H9 (cell line): ENCODE measurements around the gene UNC5B. TPM values are rescaled to one million over a fixed set of nuclear protein-coding genes. Genes with fewer than 3 reads are reported as not detected.

Source experiments
- DNase-seq: peaks from one replicate; pipeline ENCODE4 v3.0.0-alpha.2; 2017
- H2AFZ ChIP-seq: one replicate; pipeline ENCODE4 v1.6.1; 2013; ENCODE audit warnings: mild to moderate bottlenecking, low read length, control low read depth, moderate library complexity
- H2AK5ac ChIP-seq: 2 replicates; pipeline ENCODE4 v1.6.1; 2013; ENCODE audit warnings: low read length, control low read depth, mixed read lengths; ENCODE audit not compliant: insufficient read length
- H2BK120ac ChIP-seq: one replicate; pipeline ENCODE4 v1.6.1; 2013; ENCODE audit warnings: low read depth, mild to moderate bottlenecking, low read length, control low read depth, inconsistent platforms; ENCODE audit not compliant: poor library complexity, severe bottlenecking
- H2BK12ac ChIP-seq: 2 replicates; pipeline ENCODE4 v1.6.1; 2013; ENCODE audit warnings: low read length, control low read depth, mixed read lengths, low read depth; ENCODE audit not compliant: insufficient read length
- H2BK15ac ChIP-seq: 2 replicates; pipeline ENCODE4 v1.6.1; 2013; ENCODE audit warnings: low read depth, low read length, control low read depth
- H2BK20ac ChIP-seq: one replicate; pipeline ENCODE4 v1.6.1; 2013; ENCODE audit warnings: low read depth, mild to moderate bottlenecking, low read length, control low read depth, inconsistent platforms; ENCODE audit not compliant: poor library complexity, severe bottlenecking
- H2BK5ac ChIP-seq: 2 replicates; pipeline ENCODE4 v1.6.1; 2013; ENCODE audit warnings: low read length, control low read depth, mixed read lengths; ENCODE audit not compliant: insufficient read length
- H3K14ac ChIP-seq: 2 replicates; pipeline ENCODE4 v1.6.1; 2013; ENCODE audit warnings: low read length, control low read depth; ENCODE audit not compliant: insufficient read depth
- H3K18ac ChIP-seq: 2 replicates; pipeline ENCODE4 v1.6.1; 2013; ENCODE audit warnings: low read depth, mild to moderate bottlenecking, mixed read lengths, low read length, control low read depth; ENCODE audit not compliant: insufficient read length
- H3K23ac ChIP-seq: 2 replicates; pipeline ENCODE4 v1.6.1; 2013; ENCODE audit warnings: low read length, control low read depth, mixed read lengths, low read depth; ENCODE audit not compliant: insufficient read length
- H3K23me2 ChIP-seq: 2 replicates; pipeline ENCODE4 v1.6.1; 2013; ENCODE audit warnings: low read depth, mild to moderate bottlenecking, mixed read lengths, low read length, control low read depth; ENCODE audit not compliant: insufficient read length, poor library complexity, severe bottlenecking
- H3K27ac ChIP-seq: 2 replicates; pipeline ENCODE4 v1.5.1; 2013; ENCODE audit warnings: low read length, control low read depth, mixed read lengths, low read depth; ENCODE audit not compliant: insufficient read length
- H3K27me3 ChIP-seq: 2 replicates; pipeline ENCODE4 v1.6.1; 2013; ENCODE audit warnings: low read length, control low read depth, inconsistent platforms; ENCODE audit not compliant: insufficient read depth
- H3K4ac ChIP-seq: 2 replicates; pipeline ENCODE4 v1.6.1; 2013; ENCODE audit warnings: low read depth, mild to moderate bottlenecking, control low read depth, inconsistent platforms, low read length, moderate library complexity
- H3K4me1 ChIP-seq: 2 replicates; pipeline ENCODE4 v1.6.1; 2013; ENCODE audit warnings: low read length, control low read depth, inconsistent platforms; ENCODE audit not compliant: insufficient read depth
- H3K4me2 ChIP-seq: 2 replicates; pipeline ENCODE4 v1.6.1; 2013; ENCODE audit warnings: low read length, control low read depth, mixed read lengths; ENCODE audit not compliant: insufficient read length, insufficient read depth
- H3K56ac ChIP-seq: 2 replicates; pipeline ENCODE4 v1.6.1; 2013; ENCODE audit warnings: low read depth, mild to moderate bottlenecking, mixed read lengths, low read length, control low read depth; ENCODE audit not compliant: insufficient read length
- H3K79me1 ChIP-seq: 2 replicates; pipeline ENCODE4 v1.6.1; 2013; ENCODE audit warnings: low read depth, mild to moderate bottlenecking, moderate library complexity, low read length, control low read depth, inconsistent platforms; ENCODE audit not compliant: insufficient read depth, poor library complexity, severe bottlenecking
- H3K79me2 ChIP-seq: 2 replicates; pipeline ENCODE4 v1.6.1; 2013; ENCODE audit warnings: low read length, control low read depth, inconsistent platforms; ENCODE audit not compliant: insufficient read depth
- H3K9ac ChIP-seq: 2 replicates; pipeline ENCODE4 v1.6.1; 2013; ENCODE audit warnings: low read length, control low read depth, mixed read lengths; ENCODE audit not compliant: insufficient read length; ENCODE audit errors: extremely low read depth
- H3K9me3 ChIP-seq: one replicate; pipeline ENCODE4 v1.6.1; 2013; ENCODE audit warnings: low read depth, low read length, inconsistent platforms; ENCODE audit not compliant: control insufficient read depth
- H3T11ph ChIP-seq: one replicate; pipeline ENCODE4 v1.6.1; 2013; ENCODE audit warnings: mild to moderate bottlenecking, low read length, control low read depth, inconsistent platforms
- H4K20me1 ChIP-seq: one replicate; pipeline ENCODE4 v1.6.1; 2013; ENCODE audit not compliant: control insufficient read depth, insufficient read length, insufficient read depth
- H4K5ac ChIP-seq: 2 replicates; pipeline ENCODE4 v1.6.1; 2013; ENCODE audit warnings: low read depth, mild to moderate bottlenecking, mixed read lengths, low read length, control low read depth; ENCODE audit not compliant: insufficient read length
- H4K8ac ChIP-seq: replicated peaks from 2 replicates; pipeline ENCODE4 v1.6.1; 2013; ENCODE audit warnings: low read length, control low read depth, mixed read lengths, low read depth; ENCODE audit not compliant: insufficient read length
- H4K91ac ChIP-seq: 2 replicates; pipeline ENCODE4 v1.6.1; 2013; ENCODE audit warnings: low read depth, mild to moderate bottlenecking, moderate library complexity, mixed read lengths, low read length, control low read depth; ENCODE audit not compliant: insufficient read length
- H3K27ac Mint-ChIP-seq, 3 experiments: 2 replicates in 2 of 3; 3 replicates in 1 of 3; pipeline ENCODE4 v1.8.0; 2020 to 2021; ENCODE audit warnings: mixed read lengths in 3 of 3, mild to moderate bottlenecking in 1 of 3, moderate library complexity in 1 of 3
- H3K27me3 Mint-ChIP-seq: 2 replicates; pipeline ENCODE4 v1.8.0; 2021; ENCODE audit warnings: low read depth, mild to moderate bottlenecking, moderate library complexity, mixed read lengths
- H3K36me3 Mint-ChIP-seq, 3 experiments: 2 replicates in 2 of 3; 3 replicates in 1 of 3; pipeline ENCODE4 v1.8.0; 2020 to 2021; ENCODE audit warnings: low read depth in 3 of 3, mixed read lengths in 3 of 3; ENCODE audit not compliant: insufficient read depth in 1 of 3
- H3K4me1 Mint-ChIP-seq, 2 experiments: 2 replicates each; pipeline ENCODE4 v1.8.0; 2020; ENCODE audit warnings: mixed read lengths in 2 of 2
- H3K4me3 Mint-ChIP-seq, 2 experiments: 2 replicates in 1 of 2; 3 replicates in 1 of 2; pipeline ENCODE4 v1.8.0; 2020 to 2021; ENCODE audit warnings: mild to moderate bottlenecking in 2 of 2, mixed read lengths in 2 of 2, moderate library complexity in 1 of 2
- H3K9me3 Mint-ChIP-seq, 2 experiments: 2 replicates in 1 of 2; 3 replicates in 1 of 2; pipeline ENCODE4 v1.8.0; 2020; ENCODE audit warnings: mild to moderate bottlenecking in 2 of 2, mixed read lengths in 2 of 2, moderate library complexity in 1 of 2
- CTCF ChIP-seq: fragments of 200-600 bp; sonication (generic); conservative IDR thresholded peaks from 3 replicates; pipeline ENCODE4 v1.8.0; 2021; ENCODE audit warnings: antibody characterized with exemption, mild to moderate bottlenecking
- WGBS: extraction: QIAGEN DNeasy Blood & Tissue Kit; methylation state at CpG from one replicate; pipeline ENCODE4 v1.1.7; 2013; ENCODE audit warnings: missing lambda C conversion rate, low lambda C conversion rate, mixed read lengths; ENCODE audit not compliant: insufficient read length; ENCODE audit errors: extremely low coverage; 5-methylcytosine and 5-hydroxymethylcytosine counted together
- total RNA-seq: library from RNA; stranded (reverse); gene quantifications from 2 replicates; pipeline ENCODE4 v1.2.1, GENCODE V29; 2021

The UNC5B gene
- total RNA-seq, 1 experiment from 2014 or later, result 28.4 TPM

DNA sequence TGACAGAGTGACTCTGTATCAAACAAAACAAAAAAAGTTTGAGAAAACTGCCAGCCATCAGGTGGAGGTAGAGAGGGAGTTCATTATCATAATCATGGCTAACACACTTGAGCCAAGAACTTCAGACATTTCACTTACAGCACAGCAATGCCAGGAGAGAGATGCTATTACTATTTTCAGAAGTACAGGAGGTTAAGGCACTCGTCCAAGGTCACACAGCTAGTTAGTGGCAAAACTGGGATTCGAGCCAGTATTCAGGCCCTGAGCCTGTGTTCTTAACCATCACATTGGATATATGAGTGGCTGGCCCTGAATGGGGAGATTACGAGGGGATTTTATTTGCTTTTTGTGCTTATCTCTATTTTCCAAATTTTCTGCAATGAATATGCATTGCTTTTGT lies 24.8 kb upstream of the UNC5B start:
- Histone ChIP-seq H4K8ac (no peak overlapping the region), H2AK5ac (no peak overlapping the region), H3K4ac (no peak overlapping the region), H3K23me2 (no peaks in the 10 kb centered on the region), H4K20me1 (no peaks in the 10 kb centered on the region), H2BK5ac (no peak overlapping the region), H3K79me2 (no peaks in the 10 kb centered on the region), H3K79me1 (no peaks in the 10 kb centered on the region), H2BK15ac (no peak overlapping the region), H2BK20ac (no peak overlapping the region), H4K91ac (no peak overlapping the region), H3K23ac (no peak overlapping the region), H4K5ac (no peak overlapping the region), H3K56ac (no peak overlapping the region), H2BK120ac (no peak overlapping the region), H3K27ac (no peak overlapping the region), H3K18ac (no peak overlapping the region), H3K9ac (no peak overlapping the region), H2BK12ac (no peak overlapping the region), H3K14ac (no peak overlapping the region), H3K4me2 (no peak overlapping the region), H3K9me3 (no peaks in the 10 kb centered on the region), H3T11ph (no peak overlapping the region), H2AFZ (no peak overlapping the region), H3K27me3 (no peaks in the 10 kb centered on the region), H3K4me1 (no peaks in the 10 kb centered on the region)
- TF ChIP-seq CTCF, result no peak
- no peak overlapping the region for H3K27ac Mint-ChIP-seq
- no peak overlapping the region for H3K4me3 Mint-ChIP-seq
- H3K36me3 Mint-ChIP-seq, result no peaks in the 10 kb centered on the region
- WGBS, result no CpG with 5 or more reads among the region's 3 CpGs
- H3K27me3 Mint-ChIP-seq, result peaks cover 6% of the 10 kb centered on the region
- no peaks in the 10 kb centered on the region for H3K9me3 Mint-ChIP-seq
- H3K4me1 Mint-ChIP-seq, result peaks cover 4 to 7% of the 10 kb centered on the region in 2 experiments; a peak in 3 of 4 replicates
- no peak for DNase-seq
